RWPE2 (cell line): ENCODE data around the gene DOP1B.

Experiments used
- ATAC-seq: fragments of 200-7000 bp; cut with Tn5 transposase; 3 replicates; pipeline ENCODE4 v1.9.1; 2021; ENCODE audit warnings: low read depth
- DNase-seq: peaks from one replicate; pipeline ENCODE4 v3.0.0-alpha.2; 2020; ENCODE audit warnings: low spot score
- H3K27ac ChIP-seq: fragments of 450-650 bp; 2 replicates; pipeline ENCODE4 v1.5.1; 2017; ENCODE audit warnings: mild to moderate bottlenecking; ENCODE audit not compliant: poor library complexity, severe bottlenecking
- H3K27me3 ChIP-seq: fragments of 250-450 bp; sonication (Bioruptor Pico); 2 replicates; pipeline ENCODE4 v1.5.1; 2021; ENCODE audit warnings: mild to moderate bottlenecking, moderate library complexity; ENCODE audit not compliant: insufficient read depth, poor library complexity, severe bottlenecking
- H3K36me3 ChIP-seq: fragments of 250-450 bp; sonication (Bioruptor Pico); 2 replicates; pipeline ENCODE4 v1.5.1; 2020; ENCODE audit warnings: low read depth, mild to moderate bottlenecking, moderate library complexity
- H3K4me1 ChIP-seq: fragments of 250-450 bp; sonication (Bioruptor Pico); 2 replicates; pipeline ENCODE4 v1.5.1; 2021; ENCODE audit warnings: mild to moderate bottlenecking, moderate library complexity; ENCODE audit not compliant: insufficient read depth, poor library complexity, severe bottlenecking
- H3K4me3 ChIP-seq: fragments of 250-450 bp; sonication (Bioruptor Pico); 2 replicates; pipeline ENCODE4 v1.5.1; 2021; ENCODE audit warnings: mild to moderate bottlenecking, moderate library complexity; ENCODE audit not compliant: severe bottlenecking
- H3K9me3 ChIP-seq: fragments of 250-450 bp; sonication (Bioruptor Pico); 2 replicates; pipeline ENCODE4 v1.5.1; 2021; ENCODE audit warnings: mild to moderate bottlenecking, moderate library complexity; ENCODE audit not compliant: severe bottlenecking
- TF ChIP-seq, protein P1 (sequence below): fragments of 450-650 bp; IDR thresholded peaks from one replicate; pipeline ENCODE4 v1.5.1; 2017; ENCODE audit warnings: mild to moderate bottlenecking, moderate library complexity; ENCODE audit not compliant: poor library complexity, severe bottlenecking

Gene DOP1B

GRCh38 chr21:36186506-36187399 lies 30.1 kb downstream of the DOP1B start:
- ATAC-seq = no peak
- H3K27me3 ChIP-seq = no peaks in the 10 kb centered on the region
- H3K27ac ChIP-seq = no peak overlapping the region
- H3K4me1 ChIP-seq = no peaks in the 10 kb centered on the region
- DNase-seq = no peak
- H3K36me3 ChIP-seq = no peaks in the 10 kb centered on the region
- TF ChIP-seq, protein P1, sequence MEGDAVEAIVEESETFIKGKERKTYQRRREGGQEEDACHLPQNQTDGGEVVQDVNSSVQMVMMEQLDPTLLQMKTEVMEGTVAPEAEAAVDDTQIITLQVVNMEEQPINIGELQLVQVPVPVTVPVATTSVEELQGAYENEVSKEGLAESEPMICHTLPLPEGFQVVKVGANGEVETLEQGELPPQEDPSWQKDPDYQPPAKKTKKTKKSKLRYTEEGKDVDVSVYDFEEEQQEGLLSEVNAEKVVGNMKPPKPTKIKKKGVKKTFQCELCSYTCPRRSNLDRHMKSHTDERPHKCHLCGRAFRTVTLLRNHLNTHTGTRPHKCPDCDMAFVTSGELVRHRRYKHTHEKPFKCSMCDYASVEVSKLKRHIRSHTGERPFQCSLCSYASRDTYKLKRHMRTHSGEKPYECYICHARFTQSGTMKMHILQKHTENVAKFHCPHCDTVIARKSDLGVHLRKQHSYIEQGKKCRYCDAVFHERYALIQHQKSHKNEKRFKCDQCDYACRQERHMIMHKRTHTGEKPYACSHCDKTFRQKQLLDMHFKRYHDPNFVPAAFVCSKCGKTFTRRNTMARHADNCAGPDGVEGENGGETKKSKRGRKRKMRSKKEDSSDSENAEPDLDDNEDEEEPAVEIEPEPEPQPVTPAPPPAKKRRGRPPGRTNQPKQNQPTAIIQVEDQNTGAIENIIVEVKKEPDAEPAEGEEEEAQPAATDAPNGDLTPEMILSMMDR = no peak
- H3K4me3 ChIP-seq = no peak overlapping the region
- H3K9me3 ChIP-seq = no peaks in the 10 kb centered on the region

GRCh38 chr21:36188081-36188681 lies 31.6 kb downstream of the DOP1B start:
- ATAC-seq (peak; percentile 48), DNase-seq (no peak)
- Histone ChIP-seq H3K27ac (no peak overlapping the region), H3K4me1 (no peaks in the 10 kb centered on the region), H3K9me3 (no peaks in the 10 kb centered on the region), H3K27me3 (no peaks in the 10 kb centered on the region), H3K4me3 (no peak overlapping the region), H3K36me3 (no peaks in the 10 kb centered on the region)
- TF ChIP-seq, protein P1 = no peak

DNA sequence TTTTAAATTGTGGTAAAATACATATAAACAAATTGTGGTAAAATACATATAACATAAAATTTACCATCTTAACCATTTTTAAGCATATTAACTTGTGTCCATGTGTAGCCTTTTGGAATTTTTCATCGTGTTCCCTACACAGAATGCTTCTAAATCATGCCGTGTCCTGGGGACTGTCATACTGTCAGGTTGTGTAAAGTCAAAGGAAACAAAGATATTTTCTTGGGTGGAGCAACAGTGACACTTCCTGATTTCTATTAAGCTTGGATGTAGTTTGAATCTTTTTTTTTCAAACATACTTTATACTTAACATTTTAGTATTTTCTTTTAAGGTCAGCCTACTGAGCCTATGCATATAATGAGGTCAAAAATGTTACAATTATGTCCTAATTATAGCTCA lies 32.3 kb downstream of the DOP1B start:
- H3K36me3 ChIP-seq = no peaks in the 10 kb centered on the region
- H3K4me3 ChIP-seq = no peak overlapping the region
- TF ChIP-seq, protein P1 = no peak
- no peak overlapping the region for H3K27ac ChIP-seq
- DNase-seq = no peak
- no peaks in the 10 kb centered on the region for H3K27me3 ChIP-seq
- no peak for ATAC-seq
- no peaks in the 10 kb centered on the region for H3K4me1 ChIP-seq
- no peaks in the 10 kb centered on the region for H3K9me3 ChIP-seq

GRCh38 chr21:36190736-36191135 lies 34.1 kb downstream of the DOP1B start:
- TF ChIP-seq, protein P1 = no peak
- H3K9me3 ChIP-seq = no peaks in the 10 kb centered on the region
- ATAC-seq (no peak), DNase-seq (no peak)
- H3K4me3 ChIP-seq = no peak overlapping the region
- no peak overlapping the region for H3K27ac ChIP-seq
- H3K27me3 ChIP-seq = no peaks in the 10 kb centered on the region
- H3K36me3 ChIP-seq = no peaks in the 10 kb centered on the region
- no peaks in the 10 kb centered on the region for H3K4me1 ChIP-seq

DNA sequence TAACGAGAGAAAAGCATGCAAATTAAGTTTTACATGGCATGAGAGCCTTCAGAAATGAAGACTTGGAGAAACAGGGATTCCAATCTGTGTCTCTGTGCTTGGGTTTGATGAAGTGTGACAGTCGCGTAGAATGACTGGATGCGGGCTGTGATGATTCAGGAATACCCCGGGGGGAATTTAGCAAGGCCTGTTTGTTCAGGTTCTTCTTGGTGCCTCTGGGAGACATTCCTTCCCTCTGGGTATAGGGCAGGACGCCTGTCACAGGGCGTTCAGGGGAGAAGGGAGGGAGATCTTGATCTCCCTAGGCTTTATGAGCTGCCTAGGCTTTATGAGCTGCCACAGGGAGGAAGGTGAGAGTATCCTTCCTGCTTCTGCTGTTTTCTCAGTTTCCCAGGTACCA lies 36.6 kb downstream of the DOP1B start:
- ATAC-seq (peak; percentile 50), DNase-seq (no peak)
- TF ChIP-seq, protein P1 = no peak
- H3K4me3 ChIP-seq = no peak overlapping the region
- H3K36me3 ChIP-seq = no peaks in the 10 kb centered on the region
- no peak overlapping the region for H3K27ac ChIP-seq
- no peaks in the 10 kb centered on the region for H3K9me3 ChIP-seq
- H3K4me1 ChIP-seq = no peaks in the 10 kb centered on the region
- no peaks in the 10 kb centered on the region for H3K27me3 ChIP-seq
